ENCODE data around the gene SLC36A4.

- TF ChIP-seq CTCF (IDR thresholded peaks at IDR 0.05 in 2 of 3, conservative IDR thresholded peaks at IDR 0.05 in 1 of 3; ENCODE audit: borderline replicate concordance in 1 of 3, insufficient read depth in 1 of 3, low read depth in 2 of 3, low read length in 2 of 3) (peak; percentile 46 to 60 (median 59); a peak in 5 of 6 replicates), REST (IDR thresholded peaks at IDR 0.05; ENCODE audit: low read depth) (no peak), EZH2phosphoT487 (IDR thresholded peaks at IDR 0.05; ENCODE audit: borderline replicate concordance) (no peak), MAX (IDR thresholded peaks at IDR 0.05) (no peak)
These were observed 39.2 kb upstream of the SLC36A4 start for GRCh38 chr11:93236741-93237675.
